Stimulated activated CD8-positive, alpha-beta memory T cell treated with anti-CD3 and anti-CD28 coated beads, Interleukin-4, amount 100 ng/mL, for 4 hours (primary cell): ENCODE measurements around the gene LCE1B.

ENCODE experiments used
- DNase-seq, 2 donors: peaks; one replicate each; pipeline ENCODE4 v3.0.0-alpha.2; 2020; ENCODE audit warnings: low read depth in 2 of 2, low spot score in 1 of 2

The LCE1B gene

GRCh38 chr1:152811671-152812070, at the start of gene LCE1B:
Gene LCE1B (plus strand): TSS chr1:152811971. CDS start chr1:152812447, 476 bp downstream.
- no peak for DNase-seq

- no peak for DNase-seq
These were observed 42.8 kb upstream of the LCE1B start for GRCh38 chr1:152768847-152769533.

GRCh38 chr1:152770411-152770810, 41.4 kb upstream of the LCE1B start:
- no peak for DNase-seq

DNA sequence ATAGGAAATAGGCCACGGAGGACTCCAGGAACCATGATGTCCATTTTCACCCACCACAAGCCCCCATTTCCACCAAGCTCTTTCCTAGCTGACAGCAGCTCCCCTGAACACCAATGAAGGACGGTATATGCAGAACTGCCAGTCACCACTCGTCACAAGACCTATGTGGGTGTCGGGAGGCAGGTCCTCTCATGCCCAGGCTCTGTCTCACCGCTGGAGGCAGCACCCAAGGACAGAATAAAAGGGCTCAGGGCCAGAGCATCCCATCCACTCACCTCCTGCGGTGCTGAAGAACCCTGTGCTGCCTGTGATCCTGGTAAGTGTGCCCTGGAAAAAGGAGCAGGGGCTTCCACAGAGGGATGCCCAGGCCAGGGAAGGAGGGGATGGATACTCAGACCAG, 36.9 kb upstream of the LCE1B start, which contains the start of gene LCE1F:
LCE1F (plus strand) TSS at position 266 of the 400 bp plus-strand sequence. CDS start 1,232 bp downstream, outside the sequence.
- no peak for DNase-seq

DNA sequence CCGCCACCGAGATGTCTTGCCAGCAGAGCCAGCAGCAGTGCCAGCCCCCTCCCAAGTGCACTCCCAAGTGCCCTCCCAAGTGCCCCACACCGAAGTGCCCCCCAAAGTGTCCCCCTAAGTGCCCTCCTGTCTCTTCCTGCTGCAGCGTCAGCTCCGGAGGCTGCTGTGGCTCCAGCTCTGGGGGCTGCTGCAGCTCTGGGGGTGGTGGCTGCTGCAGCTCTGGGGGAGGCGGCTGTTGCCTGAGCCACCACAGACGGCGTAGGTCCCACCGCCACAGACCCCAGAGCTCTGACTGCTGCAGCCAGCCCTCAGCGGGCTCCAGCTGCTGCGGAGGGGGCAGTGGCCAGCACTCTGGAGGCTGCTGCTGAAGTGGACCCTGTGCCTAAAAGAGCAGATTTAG, 35.4 kb upstream of the LCE1B start:
- DNase-seq = no peak

DNA sequence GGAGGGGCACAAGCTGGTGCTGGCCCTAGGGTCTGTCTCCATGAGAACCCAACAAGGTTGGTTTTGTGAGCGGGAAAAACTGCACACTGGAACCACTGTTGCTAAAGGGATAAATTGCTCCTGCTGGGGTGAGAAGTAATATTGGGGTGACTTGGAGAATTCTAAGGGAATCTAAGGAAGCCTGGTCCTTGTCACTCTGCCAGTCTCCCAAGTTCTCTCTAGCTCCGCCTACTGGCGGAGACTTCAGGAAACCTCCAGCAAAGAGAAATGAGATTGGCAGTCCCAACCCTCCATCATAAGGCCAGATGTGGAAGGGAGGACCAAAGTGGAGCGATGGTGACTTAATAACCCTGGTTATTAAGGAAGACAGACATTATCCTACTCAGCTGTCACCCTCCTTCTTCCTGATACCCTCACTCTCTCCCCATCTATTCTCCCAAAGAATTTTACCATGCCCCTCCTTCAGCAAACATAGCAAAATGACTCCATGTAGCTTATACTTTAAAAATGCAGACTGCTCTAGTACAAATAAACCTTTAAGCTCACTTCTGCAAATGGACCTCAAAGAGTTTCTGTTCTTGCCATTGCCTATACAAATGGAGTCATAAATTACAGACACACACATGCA, 34.1 kb upstream of the LCE1B start:
- DNase-seq = no peak

- DNase-seq = no peak
These were observed 28.7 kb upstream of the LCE1B start for GRCh38 chr1:152783095-152783494.

- DNase-seq = no peak
These were observed 25.7 kb upstream of the LCE1B start, which contains the start of gene LCE1E for GRCh38 chr1:152786077-152786476. Gene LCE1E (plus strand): TSS chr1:152786257. CDS start chr1:152787300, 1,043 bp downstream.

- DNase-seq = no peak
These were observed 16.1 kb upstream of the LCE1B start for GRCh38 chr1:152795686-152796085.

DNA sequence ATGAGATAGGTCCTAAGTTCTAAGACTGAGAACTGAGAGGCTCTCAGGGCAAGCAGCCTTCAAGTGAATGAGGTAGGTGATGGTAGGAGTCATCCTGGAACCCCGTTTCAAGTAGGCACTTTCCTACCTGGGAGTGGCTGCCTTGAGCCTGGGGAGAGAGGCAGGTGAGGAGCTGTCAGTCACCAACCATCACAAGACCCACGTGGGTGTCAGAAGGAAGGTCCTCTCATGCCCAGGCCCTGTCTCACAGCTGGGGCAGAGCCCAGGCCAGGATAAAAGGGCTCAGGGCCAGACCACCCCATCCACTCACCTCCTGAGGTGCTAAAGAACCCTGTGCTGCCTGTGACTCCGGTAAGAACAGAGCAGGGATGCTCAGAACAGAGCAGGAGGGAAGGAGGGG, 15.3 kb upstream of the LCE1B start, which contains the start of gene LCE1D:
LCE1D (plus strand) TSS at position 301 of the 400 bp plus-strand sequence. CDS start 1,074 bp downstream, outside the sequence.
- no peak for DNase-seq

DNA sequence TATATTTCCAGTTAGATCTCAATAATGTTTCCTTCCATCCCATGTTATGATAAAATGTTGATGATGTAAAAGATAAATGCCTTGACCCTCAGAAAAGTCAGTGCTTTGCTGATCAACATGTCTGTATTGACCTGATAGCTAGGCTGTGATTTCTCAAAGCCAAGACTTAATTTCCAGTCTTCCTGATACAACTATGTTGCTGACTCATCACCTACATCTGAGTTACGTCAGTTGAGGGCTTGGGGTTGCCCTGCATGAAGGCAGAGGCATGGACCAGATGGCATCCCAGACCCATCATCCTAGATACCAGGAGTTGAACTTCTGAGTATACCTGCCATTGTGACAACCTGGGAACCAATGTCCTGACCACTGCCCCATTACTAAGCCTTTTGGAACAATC, 10.4 kb upstream of the LCE1B start:
- no peak for DNase-seq

- DNase-seq = no peak
These were observed 5.2 kb upstream of the LCE1B start, which contains the start of gene LCE1C for GRCh38 chr1:152806576-152806975. Gene LCE1C (minus strand): TSS chr1:152806651. CDS start chr1:152805478, 1,173 bp downstream.

GRCh38 chr1:152811050-152811449, 721 bp upstream of the LCE1B start:
- DNase-seq = no peak

- no peak for DNase-seq
These were observed 5.5 kb downstream of the LCE1B start for GRCh38 chr1:152817309-152817708.

- DNase-seq = no peak
These were observed 11.5 kb downstream of the LCE1B start for GRCh38 chr1:152823294-152823693.

- DNase-seq = no peak
These were observed 13.2 kb downstream of the LCE1B start for GRCh38 chr1:152824964-152825363.

DNA sequence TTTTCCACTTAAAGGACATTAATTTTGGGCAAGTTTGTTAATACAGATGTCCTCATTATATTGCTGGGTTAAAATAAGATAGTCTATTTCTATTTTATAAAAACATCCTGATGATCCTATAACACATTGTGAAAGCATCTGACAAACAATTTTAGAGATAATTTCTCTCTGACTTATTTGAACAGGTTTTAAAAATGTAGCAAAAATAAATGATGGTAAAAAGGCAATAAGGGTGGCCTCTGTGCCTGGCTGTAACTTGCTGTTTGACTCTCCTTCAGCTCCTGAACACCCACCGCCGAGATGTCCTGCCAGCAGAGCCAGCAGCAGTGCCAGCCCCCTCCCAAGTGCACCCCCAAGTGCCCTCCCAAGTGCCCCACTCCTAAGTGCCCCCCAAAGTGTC, 15.4 kb downstream of the LCE1B start, which contains the start of gene LCE1A:
LCE1A (plus strand) TSS at position 301 of the 400 bp plus-strand sequence; CDS start at position 301, 0 bp downstream.
- no peak for DNase-seq

DNA sequence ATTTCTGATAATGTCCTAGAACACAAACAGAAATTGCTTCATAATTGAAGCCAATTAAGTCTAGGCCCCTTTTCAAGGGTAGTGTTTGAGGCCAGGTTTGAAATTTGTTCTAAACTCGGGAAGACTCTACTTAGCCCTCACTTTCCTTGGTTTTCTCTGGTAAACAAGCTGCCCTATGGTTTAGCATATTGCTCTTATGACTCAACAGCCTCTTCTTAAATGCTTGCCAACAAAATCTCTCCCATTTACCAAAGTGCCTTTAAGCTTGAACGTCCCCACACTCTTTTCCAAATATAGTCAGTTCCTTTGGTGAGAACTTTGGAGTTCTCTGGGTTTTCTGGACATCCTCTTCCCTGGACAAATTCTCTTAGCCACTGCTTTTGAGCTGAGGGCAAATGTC, 25.1 kb downstream of the LCE1B start:
- no peak for DNase-seq

- no peak for DNase-seq
These were observed 30.8 kb downstream of the LCE1B start, which contains the start of gene LCE6A for GRCh38 chr1:152842556-152842955. Gene LCE6A (plus strand): TSS chr1:152842856. CDS start chr1:152843521, 665 bp downstream.

DNA sequence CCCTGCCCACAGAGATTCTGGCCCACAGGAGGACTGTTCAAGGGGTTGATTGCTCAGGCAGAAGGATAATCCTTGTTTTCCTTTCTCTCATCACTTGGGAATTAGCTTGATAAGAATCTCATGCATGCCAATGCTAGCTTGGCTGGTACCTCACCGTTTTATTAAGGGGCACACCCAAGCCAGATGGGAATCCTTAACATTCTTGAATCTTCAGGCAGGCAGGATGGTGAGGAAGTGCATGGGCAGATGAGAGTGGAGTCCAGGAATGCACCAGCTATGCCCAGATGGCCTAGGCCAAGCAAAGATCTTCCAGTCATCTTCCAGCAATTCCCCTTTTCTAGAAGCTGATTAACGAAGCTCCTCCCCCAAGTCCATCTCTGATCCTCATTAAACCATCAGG, 43.9 kb downstream of the LCE1B start:
- no peak for DNase-seq

GRCh38 chr1:152858062-152858461, 46.3 kb downstream of the LCE1B start:
- DNase-seq = no peak

GRCh38 chr1:152859696-152860095, 47.9 kb downstream of the LCE1B start, which contains the start of gene LCE7A:
Gene LCE7A (plus strand): TSS chr1:152859996. CDS start chr1:152860698, 702 bp downstream.
- DNase-seq = no peak
